Brain microvascular endothelial cell (primary cell): ENCODE data around the gene PRSS12.

Experiments
- DNase-seq: peaks from one replicate; pipeline ENCODE4 v3.0.0-alpha.2; 2020
- H3K27ac ChIP-seq: fragments of 250-450 bp; sonication (Bioruptor Pico); 2 replicates; pipeline ENCODE4 v1.5.1; 2020; ENCODE audit warnings: mild to moderate bottlenecking, moderate library complexity
- H3K27me3 ChIP-seq: fragments of 250-450 bp; sonication (Bioruptor Pico); replicated peaks from 2 replicates; pipeline ENCODE4 v1.5.1; 2020; ENCODE audit warnings: mild to moderate bottlenecking
- H3K36me3 ChIP-seq: fragments of 250-450 bp; sonication (Bioruptor Pico); replicated peaks from 2 replicates; pipeline ENCODE4 v1.5.1; 2020; ENCODE audit warnings: mild to moderate bottlenecking
- H3K4me3 ChIP-seq: 2 replicates; pipeline ENCODE4 v1.5.1; 2011; ENCODE audit warnings: low read depth, mild to moderate bottlenecking, control low read depth, low read length, moderate library complexity
- in situ Hi-C: cut with HindIII; loops from 2 replicates; pipeline ENCODE4 v1.10.0; 2017; ENCODE audit warnings: low sequenced_read_pairs, low pct_ligation_motif_present
- TF ChIP-seq, protein P1 (sequence below): IDR thresholded peaks from 2 replicates; pipeline ENCODE4 v1.5.1; 2011; ENCODE audit warnings: low read depth, mild to moderate bottlenecking, moderate library complexity, low read length, control low read depth, inconsistent platforms; ENCODE audit errors: missing control alignments

The PRSS12 gene

DNA sequence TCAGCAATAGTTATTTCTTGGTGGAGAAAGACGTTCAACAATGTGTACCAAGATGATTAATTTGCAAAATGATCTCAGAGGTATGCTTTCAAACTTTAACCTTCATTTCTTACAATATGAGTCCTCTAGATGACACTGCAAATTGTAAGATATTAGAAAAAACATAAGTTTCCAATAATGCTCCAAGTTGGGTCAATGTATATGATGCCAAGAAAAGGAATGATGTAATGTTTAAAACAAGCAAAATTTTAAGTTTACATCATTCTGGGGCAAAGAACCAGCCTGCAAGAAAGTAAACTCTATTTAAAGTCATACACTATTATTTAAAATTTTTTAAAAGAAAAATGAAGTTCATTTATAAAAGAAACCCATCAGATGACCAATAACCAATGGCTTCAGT lies 56.1 kb downstream of the PRSS12 start:
- TF ChIP-seq, protein P1, sequence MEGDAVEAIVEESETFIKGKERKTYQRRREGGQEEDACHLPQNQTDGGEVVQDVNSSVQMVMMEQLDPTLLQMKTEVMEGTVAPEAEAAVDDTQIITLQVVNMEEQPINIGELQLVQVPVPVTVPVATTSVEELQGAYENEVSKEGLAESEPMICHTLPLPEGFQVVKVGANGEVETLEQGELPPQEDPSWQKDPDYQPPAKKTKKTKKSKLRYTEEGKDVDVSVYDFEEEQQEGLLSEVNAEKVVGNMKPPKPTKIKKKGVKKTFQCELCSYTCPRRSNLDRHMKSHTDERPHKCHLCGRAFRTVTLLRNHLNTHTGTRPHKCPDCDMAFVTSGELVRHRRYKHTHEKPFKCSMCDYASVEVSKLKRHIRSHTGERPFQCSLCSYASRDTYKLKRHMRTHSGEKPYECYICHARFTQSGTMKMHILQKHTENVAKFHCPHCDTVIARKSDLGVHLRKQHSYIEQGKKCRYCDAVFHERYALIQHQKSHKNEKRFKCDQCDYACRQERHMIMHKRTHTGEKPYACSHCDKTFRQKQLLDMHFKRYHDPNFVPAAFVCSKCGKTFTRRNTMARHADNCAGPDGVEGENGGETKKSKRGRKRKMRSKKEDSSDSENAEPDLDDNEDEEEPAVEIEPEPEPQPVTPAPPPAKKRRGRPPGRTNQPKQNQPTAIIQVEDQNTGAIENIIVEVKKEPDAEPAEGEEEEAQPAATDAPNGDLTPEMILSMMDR: no peak
- DNase-seq: no peak
- Histone ChIP-seq H3K4me3 (no peak overlapping the region), H3K27ac (no peak overlapping the region), H3K36me3 (no peaks in the 10 kb centered on the region), H3K27me3 (no peaks in the 10 kb centered on the region)
- in situ Hi-C loops: no loop called here

DNA sequence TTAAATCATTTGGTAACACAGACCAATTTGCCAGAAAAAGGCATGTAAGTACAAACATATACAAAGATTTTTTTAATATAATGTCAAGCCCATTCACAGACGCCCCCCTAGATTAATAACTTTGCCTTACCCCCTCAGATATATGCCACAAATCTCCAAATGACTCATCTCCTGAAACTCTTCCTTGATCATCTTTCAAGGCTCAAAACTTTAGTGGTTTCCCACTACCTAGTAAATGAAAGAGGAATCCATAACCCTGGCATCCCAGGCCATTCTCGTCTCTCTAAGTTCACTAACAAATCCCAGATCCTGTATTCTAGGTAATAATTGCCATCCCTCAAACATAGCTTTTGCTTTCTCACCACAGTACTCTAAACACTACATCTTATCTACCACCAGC lies 61.9 kb downstream of the PRSS12 start:
- TF ChIP-seq, protein P1: no peak
- H3K27me3 ChIP-seq: no peaks in the 10 kb centered on the region
- no peak overlapping the region for H3K4me3 ChIP-seq
- no peaks in the 10 kb centered on the region for H3K36me3 ChIP-seq
- in situ Hi-C loops: no loop called here
- no peak for DNase-seq
- no peak overlapping the region for H3K27ac ChIP-seq

DNA sequence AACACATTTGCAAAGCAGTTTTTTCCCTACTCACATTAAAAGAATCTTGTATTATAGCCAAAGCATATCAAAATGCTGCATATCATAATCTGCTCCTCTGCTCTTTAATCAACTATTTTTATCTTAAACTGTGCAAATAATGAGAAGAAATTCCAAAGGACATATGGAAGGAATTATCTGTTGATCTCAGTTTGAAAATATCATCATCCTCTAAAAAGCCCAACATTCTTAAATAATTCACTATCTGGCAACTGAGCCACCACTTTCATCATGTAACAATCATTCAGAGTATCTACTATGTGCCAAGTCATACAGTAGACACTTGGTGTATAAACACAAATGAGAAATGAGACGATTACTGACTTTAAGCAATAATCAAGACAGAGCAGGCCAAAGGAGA lies 63.0 kb downstream of the PRSS12 start:
- H3K36me3 ChIP-seq: no peaks in the 10 kb centered on the region
- TF ChIP-seq, protein P1: no peak
- H3K27me3 ChIP-seq: no peaks in the 10 kb centered on the region
- H3K4me3 ChIP-seq: no peak overlapping the region
- DNase-seq: peak; percentile 44
- peak overlapping the region; percentile 25 for H3K27ac ChIP-seq
- in situ Hi-C loops: no loop called here

DNA sequence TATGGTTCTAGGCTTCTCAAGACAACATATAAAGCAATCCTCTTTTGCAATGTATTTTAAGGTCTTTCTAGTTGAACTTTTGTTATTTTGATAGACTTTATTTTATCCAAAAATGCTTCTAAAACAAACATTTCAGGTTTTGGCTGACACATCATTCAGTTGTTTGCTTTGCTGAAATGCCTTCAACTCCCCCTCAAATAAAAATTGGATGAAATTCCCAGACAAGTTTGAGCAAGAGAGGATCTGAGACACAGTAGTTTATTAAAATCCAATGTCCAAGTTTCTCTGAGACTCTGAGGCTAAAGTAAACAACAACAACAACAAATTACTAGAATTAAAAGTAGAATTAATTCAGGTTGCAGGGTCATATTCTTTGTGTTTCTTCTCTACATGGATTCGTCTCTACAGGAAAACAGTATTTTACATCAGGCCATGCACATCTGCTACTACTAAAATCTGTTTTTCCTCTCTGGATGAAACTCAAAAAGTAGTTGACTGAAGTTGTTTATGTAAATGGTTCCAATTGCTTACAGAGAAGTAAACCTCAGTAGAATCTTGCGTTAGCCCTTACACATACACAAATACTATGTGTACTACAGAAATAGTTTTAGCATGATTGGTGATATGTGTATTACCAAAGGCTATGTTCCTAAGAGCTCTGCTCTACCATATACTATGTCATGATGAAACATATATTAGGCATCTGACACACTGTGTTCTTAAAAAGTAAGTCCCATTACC lies 64.9 kb downstream of the PRSS12 start:
- H3K27ac ChIP-seq: peak overlapping the region; percentile 10
- TF ChIP-seq, protein P1: no peak
- no peak for DNase-seq
- no peaks in the 10 kb centered on the region for H3K27me3 ChIP-seq
- in situ Hi-C loops: no loop called here
- no peak overlapping the region for H3K4me3 ChIP-seq
- H3K36me3 ChIP-seq: no peaks in the 10 kb centered on the region

DNA sequence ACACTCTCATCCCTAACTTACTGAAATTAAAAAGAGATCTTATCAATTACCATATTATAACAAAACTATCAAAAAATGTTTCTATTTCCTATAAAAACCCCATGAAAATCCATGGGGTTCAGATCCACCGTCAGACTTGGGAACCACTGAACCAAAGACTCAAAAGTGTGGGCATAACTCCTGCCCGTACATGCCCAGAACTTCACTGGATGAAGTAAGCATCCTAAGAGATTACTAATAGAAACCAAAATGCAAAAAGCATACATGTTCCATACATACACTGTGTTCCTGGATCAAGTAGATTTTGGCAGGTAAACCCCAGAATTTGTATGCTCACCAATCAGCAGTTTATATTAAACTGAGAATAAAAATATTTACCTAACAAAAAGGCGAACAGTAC lies 66.1 kb downstream of the PRSS12 start:
- Histone ChIP-seq H3K36me3 (no peaks in the 10 kb centered on the region), H3K4me3 (no peak overlapping the region), H3K27me3 (no peaks in the 10 kb centered on the region), H3K27ac (no peak overlapping the region)
- TF ChIP-seq, protein P1: no peak
- in situ Hi-C loops: no loop called here
- DNase-seq: no peak

DNA sequence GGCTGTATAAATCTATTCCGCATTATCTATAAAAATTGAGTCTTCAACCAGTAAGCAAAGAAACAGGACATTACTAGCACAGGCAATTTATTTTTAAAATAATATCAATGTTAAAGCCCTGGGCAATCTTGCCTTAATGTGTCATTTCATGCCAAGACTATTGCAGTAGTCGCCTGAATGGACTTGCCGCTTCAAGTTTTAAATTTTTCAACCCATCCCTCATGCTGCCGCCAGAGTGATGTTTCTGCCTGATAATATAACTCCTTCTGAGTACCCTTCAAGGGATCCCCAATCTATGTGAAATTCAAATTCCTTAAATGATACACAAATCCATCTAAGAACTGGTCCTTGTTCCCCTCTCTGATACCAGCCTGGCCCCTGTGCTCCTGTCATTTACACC lies 66.9 kb downstream of the PRSS12 start:
- Histone ChIP-seq H3K36me3 (no peaks in the 10 kb centered on the region), H3K27ac (no peak overlapping the region), H3K4me3 (no peak overlapping the region), H3K27me3 (no peaks in the 10 kb centered on the region)
- TF ChIP-seq, protein P1: no peak
- no peak for DNase-seq
- in situ Hi-C loops: no loop called here
